ENCODE results near the gene SLC8A3. TPM values are rescaled to one million over a fixed set of nuclear protein-coding genes. Genes with fewer than 3 reads are reported as not detected.

SLC8A3 gene
- total RNA-seq, 3 donors from 2014 or later (not counting 1 experiment from before 2014, with no cell fraction given): 0.30 to 0.56 (median 0.32) TPM

- 90% methylated on average over 2 of the region's 2 CpGs for WGBS (ENCODE audit: insufficient coverage)
- DNase-seq: no peak
- Mint-ChIP-seq H3K27me3 (ENCODE audit: low read depth in 2 of 2) (peaks cover 17 to 28% of the 10 kb centered on the region in 2 donors), H3K36me3 (no peaks in the 10 kb centered on the region), H3K9me3 (no peaks in the 10 kb centered on the region), H3K4me3 (no peak overlapping the region), H3K27ac (no peak overlapping the region), H3K4me1 (no peaks in the 10 kb centered on the region)
- Histone ChIP-seq H3K27ac (ENCODE audit: low read length) (no peak overlapping the region), H3K4me3 (ENCODE audit: low read length) (no peak overlapping the region), H3K9me3 (ENCODE audit: control insufficient read depth, insufficient read depth, low read length) (no peaks in the 10 kb centered on the region), H3K4me1 (ENCODE audit: control insufficient read depth, insufficient read depth, low read length) (no peaks in the 10 kb centered on the region), H3K36me3 (ENCODE audit: control insufficient read depth, insufficient read depth, low read length) (no peaks in the 10 kb centered on the region), H3K27me3 (ENCODE audit: control insufficient read depth, insufficient read depth, low read length) (no peaks in the 10 kb centered on the region)
- intact Hi-C loops (cut with micrococcal nuclease): no loop called here
- no peak for ATAC-seq
- no peak for TF ChIP-seq CTCF (IDR thresholded peaks at IDR 0.05)
These were observed 95.6 kb downstream of the SLC8A3 start for GRCh38 chr14:70093156-70093555.

GRCh38 chr14:70087380-70087697, 101.4 kb downstream of the SLC8A3 start:
- Histone ChIP-seq H3K4me3 (ENCODE audit: low read length) (no peak overlapping the region), H3K4me1 (ENCODE audit: control insufficient read depth, insufficient read depth, low read length) (no peaks in the 10 kb centered on the region), H3K36me3 (ENCODE audit: control insufficient read depth, insufficient read depth, low read length) (no peaks in the 10 kb centered on the region), H3K9me3 (ENCODE audit: control insufficient read depth, insufficient read depth, low read length) (no peaks in the 10 kb centered on the region), H3K27ac (ENCODE audit: low read length) (no peak overlapping the region), H3K27me3 (ENCODE audit: control insufficient read depth, insufficient read depth, low read length) (no peaks in the 10 kb centered on the region)
- peaks cover 15 to 37% of the 10 kb centered on the region in 2 donors for H3K27me3 Mint-ChIP-seq (ENCODE audit: low read depth in 2 of 2)
- WGBS (ENCODE audit: insufficient coverage): 20% methylated on average over 2 of the region's 2 CpGs
- intact Hi-C loops (cut with micrococcal nuclease): no loop called here
- H3K9me3 Mint-ChIP-seq: no peaks in the 10 kb centered on the region
- no peak for ATAC-seq
- H3K4me3 Mint-ChIP-seq: no peak overlapping the region
- no peak overlapping the region for H3K27ac Mint-ChIP-seq
- no peak for TF ChIP-seq CTCF (IDR thresholded peaks at IDR 0.05)
- no peak for DNase-seq
- H3K36me3 Mint-ChIP-seq: no peaks in the 10 kb centered on the region
- no peaks in the 10 kb centered on the region for H3K4me1 Mint-ChIP-seq

- Mint-ChIP-seq H3K9me3 (no peaks in the 10 kb centered on the region), H3K27me3 (ENCODE audit: low read depth in 2 of 2) (peaks cover 13 to 35% of the 10 kb centered on the region in 2 donors), H3K4me1 (no peaks in the 10 kb centered on the region), H3K36me3 (no peaks in the 10 kb centered on the region), H3K4me3 (no peak overlapping the region), H3K27ac (no peak overlapping the region)
- H3K27ac ChIP-seq (ENCODE audit: low read length): no peak overlapping the region
- ATAC-seq (no peak), DNase-seq (peak in 1 of 2 donors; percentile 12)
- no peaks in the 10 kb centered on the region for H3K4me1 ChIP-seq (ENCODE audit: control insufficient read depth, insufficient read depth, low read length)
- H3K9me3 ChIP-seq (ENCODE audit: control insufficient read depth, insufficient read depth, low read length): no peaks in the 10 kb centered on the region
- TF ChIP-seq CTCF (IDR thresholded peaks at IDR 0.05): no peak
- H3K4me3 ChIP-seq (ENCODE audit: low read length): no peak overlapping the region
- H3K36me3 ChIP-seq (ENCODE audit: control insufficient read depth, insufficient read depth, low read length): no peaks in the 10 kb centered on the region
- intact Hi-C loops (cut with micrococcal nuclease): no loop called here
- H3K27me3 ChIP-seq (ENCODE audit: control insufficient read depth, insufficient read depth, low read length): no peaks in the 10 kb centered on the region
- whole genome bisulfite sequencing (ENCODE audit: insufficient coverage): 73% methylated on average over 5 of the region's 5 CpGs
These were observed 101.9 kb downstream of the SLC8A3 start for GRCh38 chr14:70086685-70087379.

GRCh38 chr14:70084226-70084625, 104.5 kb downstream of the SLC8A3 start:
- no peak overlapping the region for H3K4me3 Mint-ChIP-seq
- H3K4me1 Mint-ChIP-seq: no peaks in the 10 kb centered on the region
- intact Hi-C loops (cut with micrococcal nuclease): no loop called here
- ATAC-seq: no peak
- H3K27me3 Mint-ChIP-seq (ENCODE audit: low read depth in 2 of 2): peaks cover 15 to 28% of the 10 kb centered on the region in 2 donors
- Histone ChIP-seq H3K27me3 (ENCODE audit: control insufficient read depth, insufficient read depth, low read length) (no peaks in the 10 kb centered on the region), H3K4me3 (ENCODE audit: low read length) (no peak overlapping the region), H3K9me3 (ENCODE audit: control insufficient read depth, insufficient read depth, low read length) (no peaks in the 10 kb centered on the region), H3K36me3 (ENCODE audit: control insufficient read depth, insufficient read depth, low read length) (no peaks in the 10 kb centered on the region), H3K27ac (ENCODE audit: low read length) (no peak overlapping the region), H3K4me1 (ENCODE audit: control insufficient read depth, insufficient read depth, low read length) (no peaks in the 10 kb centered on the region)
- DNase-seq: no peak
- WGBS (ENCODE audit: insufficient coverage): 91% methylated on average over 2 of the region's 2 CpGs
- TF ChIP-seq CTCF (IDR thresholded peaks at IDR 0.05): no peak
- H3K27ac Mint-ChIP-seq: no peak overlapping the region
- H3K36me3 Mint-ChIP-seq: no peaks in the 10 kb centered on the region
- H3K9me3 Mint-ChIP-seq: no peaks in the 10 kb centered on the region

Data from natural killer cell (primary cell).